IMR-90 (cell line): Measurements from ENCODE around the gene LALBA. TPM values are rescaled to one million over a fixed set of nuclear protein-coding genes. Genes with fewer than 3 reads are reported as not detected.
A peak's percentile ranks its signal among the peaks of the same experiment; 100 is the strongest.

Experiments
- ATAC-seq: fragments of 200-7000 bp; cut with Tn5 transposase; 2 replicates; pipeline ENCODE4 v1.9.1; 2020; ENCODE audit warnings: low read depth, mild to moderate bottlenecking, moderate library complexity
- BruUV-seq: library from RNA; stranded (reverse); fragments of 400-500 nt; replicated peaks from 2 replicates; lab custom pipeline; 2021; lab: Mats Ljungman, UMichigan
- CTCF ChIA-PET: fragments of 300-600 bp; formaldehyde crosslinking; extraction: SDS; loops from one replicate; lab custom pipeline; 2021; ENCODE audit warnings: antibody characterized with exemption; lab: Yijun Ruan, JAX
- POLR2A ChIA-PET: fragments of 300-600 bp; sonication (Branson Sonifier 250); formaldehyde crosslinking; loops from one replicate; lab custom pipeline; 2022; ENCODE audit warnings: antibody characterized with exemption; ENCODE audit not compliant: unreplicated experiment; lab: Charles Lee
- DNase-seq: peaks from one replicate; pipeline ENCODE4 v3.0.0; 2013
- H2AFZ ChIP-seq: replicated peaks from 2 replicates; pipeline ENCODE3; 2013; ENCODE audit warnings: low read length, mild to moderate bottlenecking; ENCODE audit not compliant: poor library complexity
- H2AK5ac ChIP-seq: 2 replicates; pipeline ENCODE4 v1.6.1; 2013; ENCODE audit warnings: low read depth, low read length, inconsistent platforms
- H2AK9ac ChIP-seq: replicated peaks from 2 replicates; pipeline ENCODE3; 2013; ENCODE audit warnings: mild to moderate bottlenecking, low read depth, low read length, moderate library complexity; ENCODE audit not compliant: poor library complexity
- H2BK120ac ChIP-seq: 2 replicates; pipeline ENCODE4 v1.6.1; 2013; ENCODE audit warnings: low read depth, low read length, inconsistent platforms
- H2BK15ac ChIP-seq: 3 replicates; pipeline ENCODE4 v1.6.1; 2013; ENCODE audit warnings: low read depth, low read length, inconsistent platforms
- H2BK20ac ChIP-seq: 2 replicates; pipeline ENCODE4 v1.6.1; 2013; ENCODE audit warnings: low read depth, mild to moderate bottlenecking, inconsistent platforms, low read length, moderate library complexity
- H2BK5ac ChIP-seq: 2 replicates; pipeline ENCODE4 v1.6.1; 2013; ENCODE audit warnings: mild to moderate bottlenecking, low read depth, low read length, inconsistent platforms; ENCODE audit not compliant: poor library complexity, severe bottlenecking
- H3K14ac ChIP-seq: replicated peaks from 2 replicates; pipeline ENCODE4 v1.6.1; 2013; ENCODE audit warnings: low read depth, low read length, inconsistent platforms
- H3K18ac ChIP-seq: 2 replicates; pipeline ENCODE4 v1.6.1; 2013; ENCODE audit warnings: low read depth, low read length, control low read depth
- H3K23ac ChIP-seq: 2 replicates; pipeline ENCODE4 v1.6.1; 2013; ENCODE audit warnings: low read depth, low read length, inconsistent platforms
- H3K27ac ChIP-seq: 2 replicates; pipeline ENCODE4 v1.5.1; 2013; ENCODE audit warnings: mild to moderate bottlenecking, control low read depth, low read length; ENCODE audit not compliant: insufficient read depth
- H3K27me3 ChIP-seq: 2 replicates; pipeline ENCODE4 v1.6.1; 2013; ENCODE audit warnings: low read length; ENCODE audit not compliant: control insufficient read depth, insufficient read depth
- H3K36me3 ChIP-seq: 2 replicates; pipeline ENCODE4 v1.6.1; 2013; ENCODE audit warnings: low read length, mixed read lengths; ENCODE audit not compliant: control insufficient read depth, insufficient read depth
- H3K4ac ChIP-seq: 2 replicates; pipeline ENCODE4 v1.6.1; 2013; ENCODE audit warnings: low read depth, low read length, inconsistent platforms
- H3K4me1 ChIP-seq: 2 replicates; pipeline ENCODE4 v1.6.1; 2013; ENCODE audit warnings: low read length, mixed read lengths; ENCODE audit not compliant: control insufficient read depth, insufficient read depth
- H3K4me2 ChIP-seq: 2 replicates; pipeline ENCODE4 v1.6.1; 2013; ENCODE audit warnings: low read depth, mild to moderate bottlenecking, control low read depth, low read length, moderate library complexity
- H3K4me3 ChIP-seq: 2 replicates; pipeline ENCODE4 v1.5.1; 2013; ENCODE audit warnings: low read depth, mild to moderate bottlenecking, control low read depth, low read length, moderate library complexity; ENCODE audit not compliant: insufficient read depth
- H3K56ac ChIP-seq: 2 replicates; pipeline ENCODE4 v1.6.1; 2013; ENCODE audit warnings: low read length, inconsistent platforms; ENCODE audit not compliant: insufficient read depth; ENCODE audit errors: extremely low read depth
- H3K79me1 ChIP-seq, 2 experiments: 2 replicates each; pipeline ENCODE4 v1.6.1; 2013; ENCODE audit warnings: low read length in 2 of 2, inconsistent platforms in 1 of 2, low read depth in 1 of 2
- H3K9ac ChIP-seq: 2 replicates; pipeline ENCODE4 v1.6.1; 2013; ENCODE audit warnings: low read depth, low read length, control low read depth
- H3K9me1 ChIP-seq: 2 replicates; pipeline ENCODE4 v1.6.1; 2013; ENCODE audit warnings: low read length, inconsistent platforms; ENCODE audit not compliant: insufficient read depth
- H3K9me3 ChIP-seq: 2 replicates; pipeline ENCODE4 v1.6.1; 2013; ENCODE audit warnings: low read length; ENCODE audit not compliant: control insufficient read depth, insufficient read depth
- H4K20me1 ChIP-seq: 2 replicates; pipeline ENCODE4 v1.6.1; 2013; ENCODE audit warnings: low read length, inconsistent platforms; ENCODE audit not compliant: insufficient read depth
- H4K5ac ChIP-seq: 2 replicates; pipeline ENCODE4 v1.6.1; 2013; ENCODE audit warnings: mild to moderate bottlenecking, low read depth, low read length, control low read depth
- H4K8ac ChIP-seq, 2 experiments: 2 replicates each; pipeline ENCODE4 v1.6.1; 2013; ENCODE audit warnings: low read depth in 2 of 2, low read length in 2 of 2, control low read depth in 1 of 2, inconsistent platforms in 1 of 2
- H4K91ac ChIP-seq: 2 replicates; pipeline ENCODE4 v1.6.1; 2013; ENCODE audit warnings: low read depth, low read length, inconsistent platforms; ENCODE audit not compliant: insufficient read depth
- RAD21 ChIP-seq: IDR thresholded peaks from 2 replicates; pipeline ENCODE4 v1.6.1; 2012; ENCODE audit warnings: low read length, improper control_type of control experiment
- RFX5 ChIP-seq: IDR thresholded peaks from 2 replicates; pipeline ENCODE4 v1.8.0; 2012; ENCODE audit warnings: low read depth, mild to moderate bottlenecking, low read length, moderate library complexity
- SMC3 ChIP-seq: fragments of 150-350 bp; IDR thresholded peaks from 2 replicates; pipeline ENCODE4 v1.6.1; 2016; ENCODE audit warnings: low read depth, mild to moderate bottlenecking, antibody characterized with exemption, low read length, moderate library complexity
- WGBS, 2 experiments: methylation state at CpG; one replicate each; pipeline versions ENCODE4 v1.1.5 to v1.1.7; 2013; ENCODE audit warnings: missing lambda C conversion rate in 2 of 2; ENCODE audit not compliant: insufficient read length in 1 of 2; ENCODE audit errors: extremely low coverage in 2 of 2; 5-methylcytosine and 5-hydroxymethylcytosine counted together
- dilution Hi-C: fragments of 300-500 bp; cut with HindIII; formaldehyde crosslinking; loops from one replicate; pipeline ENCODE4 v1.14.3; 2018; ENCODE audit warnings: low sequenced_read_pairs; ENCODE audit not compliant: unreplicated experiment
- in situ Hi-C: fragments of 300-500 bp; cut with MboI; formaldehyde crosslinking; loops from 3 replicates; pipeline ENCODE4 v1.14.3; 2019; ENCODE audit warnings: low sequenced_read_pairs, inconsistent platforms, mixed read lengths
- intact Hi-C: fragments of 100-400 bp; cut with micrococcal nuclease; formaldehyde crosslinking; loops from 2 replicates; pipeline ENCODE4 v1.10.0; 2022
- polyA plus RNA-seq, 3 experiments: library from polyadenylated mRNA; depleted of rRNA; stranded (reverse); fragments of >200 nt; gene quantifications; 2 replicates each; pipeline ENCODE4 v1.2.3, GENCODE V29; 2012; ENCODE audit warnings: low replicate concordance in 1 of 3
- total RNA-seq: library from RNA; depleted of rRNA; stranded (reverse); fragments of >200 nt; gene quantifications from 2 replicates; pipeline ENCODE4 v1.2.3, GENCODE V29; 2012
- TF ChIP-seq, protein P1 (sequence below): conservative IDR thresholded peaks from 2 replicates; pipeline ENCODE4 v1.5.1; 2012; ENCODE audit warnings: mild to moderate bottlenecking, low read depth, low read length, improper control_type of control experiment

Gene LALBA
- total and polyA plus RNA-seq, 2 of the 4 experiments (the other 2 are of a cell fraction): not detected

DNA sequence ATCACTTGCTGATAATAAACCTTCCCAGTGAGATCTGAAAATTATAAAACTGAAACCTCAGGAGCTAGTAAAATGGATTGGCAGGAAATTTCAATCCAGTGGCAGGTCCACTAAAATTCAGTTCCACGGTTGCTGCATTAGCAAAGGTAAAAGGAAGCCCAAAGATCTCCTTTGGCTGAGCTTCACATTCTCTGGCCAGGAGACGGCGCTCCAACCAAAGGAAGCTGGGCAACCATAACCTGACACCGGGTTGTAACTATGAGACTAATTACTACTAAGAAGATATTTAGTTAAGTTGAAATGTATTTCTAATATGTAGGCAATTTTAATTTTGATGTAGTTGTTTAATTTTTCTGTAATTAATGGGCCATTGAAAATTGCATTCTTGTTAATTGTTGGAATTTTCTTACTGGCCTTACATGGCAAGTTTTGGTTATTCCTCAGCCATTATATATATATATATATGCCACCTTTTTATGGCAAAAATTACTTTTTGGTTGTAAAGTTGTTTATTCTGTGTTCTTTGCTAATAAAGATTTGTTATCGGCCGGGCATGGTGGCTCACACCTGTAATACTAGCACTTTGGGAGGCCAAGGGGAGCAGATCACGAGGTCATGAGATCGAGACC is 27.4 kb downstream of the LALBA start:
- Histone ChIP-seq H3K79me1 (no peaks in the 10 kb centered on the region), H3K4me3 (no peak overlapping the region), H3K9me1 (no peaks in the 10 kb centered on the region), H2BK5ac (no peak overlapping the region), H3K27me3 (peaks cover 4% of the 10 kb centered on the region; the same call in 1 of the 2 replicates), H3K9ac (no peak overlapping the region), H3K56ac (no peak overlapping the region), H4K20me1 (no peaks in the 10 kb centered on the region), H2BK20ac (no peak overlapping the region), H3K9me3 (no peaks in the 10 kb centered on the region), H2BK15ac (no peak overlapping the region), H3K14ac (no peak overlapping the region), H3K4ac (no peak overlapping the region), H4K91ac (no peak overlapping the region), H2BK120ac (no peak overlapping the region), H2AFZ (no peak overlapping the region), H3K4me1 (no peaks in the 10 kb centered on the region), H3K4me2 (no peak overlapping the region), H4K5ac (no peak overlapping the region), H2AK9ac (no peak overlapping the region), H3K18ac (no peak overlapping the region), H2AK5ac (no peak overlapping the region), H3K36me3 (no peaks in the 10 kb centered on the region), H3K23ac (no peak overlapping the region), H3K27ac (no peak overlapping the region), H4K8ac (no peak overlapping the region)
- BruUV-seq: no TSS peak
- dilution Hi-C loops: no loop called here
- TF ChIP-seq, protein P1, sequence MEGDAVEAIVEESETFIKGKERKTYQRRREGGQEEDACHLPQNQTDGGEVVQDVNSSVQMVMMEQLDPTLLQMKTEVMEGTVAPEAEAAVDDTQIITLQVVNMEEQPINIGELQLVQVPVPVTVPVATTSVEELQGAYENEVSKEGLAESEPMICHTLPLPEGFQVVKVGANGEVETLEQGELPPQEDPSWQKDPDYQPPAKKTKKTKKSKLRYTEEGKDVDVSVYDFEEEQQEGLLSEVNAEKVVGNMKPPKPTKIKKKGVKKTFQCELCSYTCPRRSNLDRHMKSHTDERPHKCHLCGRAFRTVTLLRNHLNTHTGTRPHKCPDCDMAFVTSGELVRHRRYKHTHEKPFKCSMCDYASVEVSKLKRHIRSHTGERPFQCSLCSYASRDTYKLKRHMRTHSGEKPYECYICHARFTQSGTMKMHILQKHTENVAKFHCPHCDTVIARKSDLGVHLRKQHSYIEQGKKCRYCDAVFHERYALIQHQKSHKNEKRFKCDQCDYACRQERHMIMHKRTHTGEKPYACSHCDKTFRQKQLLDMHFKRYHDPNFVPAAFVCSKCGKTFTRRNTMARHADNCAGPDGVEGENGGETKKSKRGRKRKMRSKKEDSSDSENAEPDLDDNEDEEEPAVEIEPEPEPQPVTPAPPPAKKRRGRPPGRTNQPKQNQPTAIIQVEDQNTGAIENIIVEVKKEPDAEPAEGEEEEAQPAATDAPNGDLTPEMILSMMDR: peak; percentile 62
- TF ChIP-seq RAD21: peak; percentile 66
- TF ChIP-seq RFX5: no peak
- TF ChIP-seq SMC3: peak; percentile 62
- DNase-seq (peak; percentile 31), ATAC-seq (peak; percentile 84)
- POLR2A ChIA-PET: no interaction called here
- CTCF ChIA-PET: interaction anchor here (0.5 to 2.5 kb wide), 3 partner anchors 32 to 254 kb away, joined by 3 to 10 read pairs (median 3); no protein-coding TSS in a partner anchor
- in situ Hi-C loops: loop anchor here (5.0 to 25.0 kb wide), 2 partner anchors 75 to 245 kb away; partner anchors contain the start of gene ADCY6
- intact Hi-C loops: loop anchor here (1.0 kb wide), 1 partner anchor 76 kb away; no protein-coding TSS in a partner anchor
- 20% methylated on average over 1 of the region's 8 CpGs; no CpG with 5 or more reads in 1 of the 2 experiments for WGBS, 2 experiments
